Measurements from ENCODE around the gene BRAP. TPM values are rescaled to one million over a fixed set of nuclear protein-coding genes. Genes with fewer than 3 reads are reported as not detected.

Gene BRAP
- total RNA-seq, 2 experiments from 2014 or later = 14.2 to 19.7 TPM

- Histone ChIP-seq H3K36me3 (ENCODE audit: insufficient read depth, low read length) (peaks cover 56% of the 10 kb centered on the region), H3K27ac (ENCODE audit: low read depth, low read length, poor library complexity, severe bottlenecking) (no peak overlapping the region), H3K79me2 (ENCODE audit: insufficient read depth, low read depth, low read length) (no peaks in the 10 kb centered on the region), H2AFZ (ENCODE audit: low read length) (no peak overlapping the region), H3K9me3 (ENCODE audit: low read length) (no peaks in the 10 kb centered on the region), H3K4me1 (ENCODE audit: insufficient read depth, low read length, poor library complexity, severe bottlenecking) (no peaks in the 10 kb centered on the region), H3K4me3 (ENCODE audit: low read depth, low read length, poor library complexity, severe bottlenecking) (no peak overlapping the region), H3K4me2 (ENCODE audit: low read length) (no peak overlapping the region), H3K9me2 (ENCODE audit: insufficient read depth, low read length) (no peaks in the 10 kb centered on the region), H4K20me1 (ENCODE audit: insufficient read depth, low read length) (no peaks in the 10 kb centered on the region)
- BruUV-seq (replicated peaks) = TSS peak; percentile 60
- intact Hi-C loops (cut with micrococcal nuclease; ENCODE audit: unreplicated experiment) = no loop called here
- TF ChIP-seq CTCF (conservative IDR thresholded peaks at IDR 0.05; ENCODE audit: low read length) = no peak
- TF ChIP-seq EZH2phosphoT487 (IDR thresholded peaks at IDR 0.05; ENCODE audit: borderline replicate concordance, low read depth, low read length) = no peak
- ChIA-PET POLR2A (no interaction called here), CTCF (ENCODE audit: unreplicated experiment) (no interaction called here)
- no peak for DNase-seq (ENCODE audit: low spot score)
These were observed 42.9 kb downstream of the BRAP start for GRCh38 chr12:111642681-111643426.

GRCh38 chr12:111640506-111640905, 45.2 kb downstream of the BRAP start:
- H3K4me3 ChIP-seq (ENCODE audit: low read depth, low read length, poor library complexity, severe bottlenecking) = no peak overlapping the region
- intact Hi-C loops (cut with micrococcal nuclease; ENCODE audit: unreplicated experiment) = no loop called here
- no peaks in the 10 kb centered on the region for H3K9me2 ChIP-seq (ENCODE audit: insufficient read depth, low read length)
- H3K4me2 ChIP-seq (ENCODE audit: low read length) = no peak overlapping the region
- TF ChIP-seq EZH2phosphoT487 (IDR thresholded peaks at IDR 0.05; ENCODE audit: borderline replicate concordance, low read depth, low read length) (no peak), CTCF (conservative IDR thresholded peaks at IDR 0.05; ENCODE audit: low read length) (no peak)
- H3K27ac ChIP-seq (ENCODE audit: low read depth, low read length, poor library complexity, severe bottlenecking) = no peak overlapping the region
- no peak overlapping the region for H2AFZ ChIP-seq (ENCODE audit: low read length)
- no TSS peak for BruUV-seq (replicated peaks)
- H3K36me3 ChIP-seq (ENCODE audit: insufficient read depth, low read length) = peaks cover 34% of the 10 kb centered on the region
- ChIA-PET CTCF (ENCODE audit: unreplicated experiment) (no interaction called here), POLR2A (interaction anchor here (0.6 kb wide), 1 partner anchor 60 kb away, joined by 5 read pairs; no protein-coding TSS in a partner anchor)
- DNase-seq (ENCODE audit: low spot score) = no peak
- H3K9me3 ChIP-seq (ENCODE audit: low read length) = no peaks in the 10 kb centered on the region
- no peaks in the 10 kb centered on the region for H3K4me1 ChIP-seq (ENCODE audit: insufficient read depth, low read length, poor library complexity, severe bottlenecking)
- H4K20me1 ChIP-seq (ENCODE audit: insufficient read depth, low read length) = no peaks in the 10 kb centered on the region
- H3K79me2 ChIP-seq (ENCODE audit: insufficient read depth, low read depth, low read length) = no peaks in the 10 kb centered on the region

GRCh38 chr12:111638556-111638955, 47.2 kb downstream of the BRAP start:
- intact Hi-C loops (cut with micrococcal nuclease; ENCODE audit: unreplicated experiment) = no loop called here
- no peak overlapping the region for H2AFZ ChIP-seq (ENCODE audit: low read length)
- no peaks in the 10 kb centered on the region for H3K9me3 ChIP-seq (ENCODE audit: low read length)
- no TSS peak for BruUV-seq (replicated peaks)
- DNase-seq (ENCODE audit: low spot score) = no peak
- peaks cover 18% of the 10 kb centered on the region for H3K36me3 ChIP-seq (ENCODE audit: insufficient read depth, low read length)
- ChIA-PET CTCF (ENCODE audit: unreplicated experiment) (no interaction called here), POLR2A (interaction anchor here (0.5 to 0.6 kb wide), 4 partner anchors 19 to 164 kb away, joined by 3 to 7 read pairs (median 6); no protein-coding TSS in a partner anchor)
- no peak overlapping the region for H3K4me2 ChIP-seq (ENCODE audit: low read length)
- H3K4me1 ChIP-seq (ENCODE audit: insufficient read depth, low read length, poor library complexity, severe bottlenecking) = no peaks in the 10 kb centered on the region
- TF ChIP-seq EZH2phosphoT487 (IDR thresholded peaks at IDR 0.05; ENCODE audit: borderline replicate concordance, low read depth, low read length) = no peak
- no peak for TF ChIP-seq CTCF (conservative IDR thresholded peaks at IDR 0.05; ENCODE audit: low read length)
- H3K9me2 ChIP-seq (ENCODE audit: insufficient read depth, low read length) = no peaks in the 10 kb centered on the region
- no peaks in the 10 kb centered on the region for H3K79me2 ChIP-seq (ENCODE audit: insufficient read depth, low read depth, low read length)
- H3K4me3 ChIP-seq (ENCODE audit: low read depth, low read length, poor library complexity, severe bottlenecking) = no peak overlapping the region
- H4K20me1 ChIP-seq (ENCODE audit: insufficient read depth, low read length) = no peaks in the 10 kb centered on the region
- no peak overlapping the region for H3K27ac ChIP-seq (ENCODE audit: low read depth, low read length, poor library complexity, severe bottlenecking)

Data from OCI-LY7 (cell line).